Activated CD8-positive, alpha-beta memory T cell treated with anti-CD3 and anti-CD28 coated beads for 4 hours (primary cell): ENCODE measurements around the gene ZCCHC7.
"Not testable (repeated sequence)": the region's sequence is repeated elsewhere in the genome, so short reads cannot be mapped to it uniquely, and the experiment has no call there.

Experiments
- DNase-seq, 2 donors: peaks; one replicate each; pipeline ENCODE4 v3.0.0-alpha.2; 2020; ENCODE audit warnings: low read depth in 2 of 2

The ZCCHC7 gene

DNA sequence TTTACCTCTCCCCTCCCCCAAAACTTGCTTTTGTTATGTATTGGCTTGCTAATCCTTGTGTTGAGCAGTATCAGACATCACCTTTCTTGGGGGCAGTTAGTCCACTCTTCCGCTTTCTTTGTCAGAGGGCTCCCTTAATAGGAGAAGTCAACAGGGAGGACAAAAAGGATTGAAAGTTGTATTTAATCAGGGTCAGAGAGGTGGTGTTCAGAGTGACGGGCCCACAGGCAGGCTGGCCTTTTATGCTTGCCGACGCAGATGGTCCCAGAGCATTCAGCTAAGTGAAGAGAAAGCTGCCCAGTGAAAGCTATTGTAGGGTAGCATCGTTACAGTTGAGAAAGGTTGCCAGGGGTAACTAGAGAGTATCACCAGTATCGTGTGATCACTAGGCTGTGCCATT, 131.1 kb downstream of the ZCCHC7 start:
- DNase-seq, result no peak

DNA sequence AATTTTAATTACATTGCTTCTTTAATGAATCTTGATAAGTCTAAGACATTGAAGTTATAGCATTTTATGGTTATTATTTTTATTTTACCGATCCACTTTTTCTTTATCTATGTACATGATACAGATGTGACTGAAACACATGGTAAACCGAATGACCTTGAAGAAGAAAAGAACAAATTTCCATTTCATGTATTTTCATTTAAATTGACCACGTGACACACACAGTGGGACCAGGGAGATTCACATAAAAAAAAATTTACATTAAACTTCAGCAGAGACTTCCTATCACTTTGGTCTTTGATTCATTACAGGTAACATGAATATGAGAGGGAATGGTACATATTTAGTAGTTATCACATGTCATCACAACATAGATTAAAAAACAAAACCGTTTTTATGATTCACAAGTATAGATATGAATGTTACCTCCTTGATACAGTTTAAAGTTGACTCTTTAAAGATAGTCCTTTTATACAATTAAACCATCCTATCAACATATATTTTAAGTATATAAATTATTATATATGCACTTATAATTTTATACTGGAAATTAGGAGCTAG, 133.1 kb downstream of the ZCCHC7 start:
- no peak for DNase-seq

DNA sequence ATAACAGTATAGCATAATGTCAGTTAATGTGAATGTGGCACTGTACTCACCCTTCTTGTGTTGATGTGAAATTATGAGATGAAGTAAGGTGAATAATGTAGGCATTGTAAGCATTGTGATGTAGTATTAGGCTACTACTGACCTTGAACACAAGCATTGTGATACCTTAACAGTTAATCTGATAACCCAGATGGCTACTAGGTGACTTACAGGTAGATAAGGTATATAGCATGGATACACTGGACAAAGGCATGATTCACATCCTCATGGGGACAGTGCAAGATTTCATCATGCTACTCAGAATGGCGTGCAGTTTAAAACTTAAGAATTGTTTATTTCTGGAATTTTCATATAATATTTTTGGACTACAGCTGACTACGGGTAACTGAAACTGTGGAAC, 134.8 kb downstream of the ZCCHC7 start:
- no peak for DNase-seq

DNA sequence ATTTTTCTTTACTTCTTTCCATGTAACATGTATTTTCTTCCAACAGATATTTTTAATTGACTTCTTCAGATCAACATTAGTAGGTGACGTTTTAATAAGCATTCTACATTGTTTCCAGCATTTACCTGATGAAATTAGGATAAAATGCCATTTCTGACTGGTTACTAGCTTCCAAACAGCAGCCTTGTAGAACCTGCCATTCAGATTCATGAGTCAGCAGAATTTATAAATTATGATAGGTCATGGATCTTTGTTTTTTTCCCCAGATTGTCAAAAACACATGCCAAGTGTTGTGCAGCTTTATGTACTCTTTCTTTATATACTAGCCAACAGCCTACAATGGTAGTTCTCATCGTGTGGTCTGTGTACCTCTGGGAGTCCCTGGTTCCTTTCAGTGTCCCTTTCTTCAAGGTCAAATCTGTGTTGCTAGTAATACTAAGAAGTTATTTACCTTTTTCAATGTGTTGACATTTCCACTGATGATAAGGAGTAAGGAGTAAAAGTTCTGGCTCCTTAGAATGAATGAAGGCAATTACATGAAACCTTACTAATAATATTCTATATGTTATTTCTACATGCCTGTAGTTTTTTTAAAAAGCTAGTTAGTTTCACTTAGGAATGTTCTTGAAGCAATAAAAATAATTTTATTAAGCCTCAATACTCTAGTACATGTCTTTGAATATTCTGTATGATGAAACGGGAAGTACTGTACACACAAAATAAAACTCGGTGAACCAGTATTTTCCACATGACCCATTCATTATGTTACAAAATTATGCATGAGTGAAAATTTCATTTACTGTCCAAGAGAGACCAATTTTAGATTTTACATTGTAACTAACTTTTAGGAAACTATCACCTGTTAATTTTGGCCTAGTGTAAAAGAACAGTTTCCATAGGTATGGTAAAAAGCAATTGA, 135.8 kb downstream of the ZCCHC7 start:
- no peak for DNase-seq

DNA sequence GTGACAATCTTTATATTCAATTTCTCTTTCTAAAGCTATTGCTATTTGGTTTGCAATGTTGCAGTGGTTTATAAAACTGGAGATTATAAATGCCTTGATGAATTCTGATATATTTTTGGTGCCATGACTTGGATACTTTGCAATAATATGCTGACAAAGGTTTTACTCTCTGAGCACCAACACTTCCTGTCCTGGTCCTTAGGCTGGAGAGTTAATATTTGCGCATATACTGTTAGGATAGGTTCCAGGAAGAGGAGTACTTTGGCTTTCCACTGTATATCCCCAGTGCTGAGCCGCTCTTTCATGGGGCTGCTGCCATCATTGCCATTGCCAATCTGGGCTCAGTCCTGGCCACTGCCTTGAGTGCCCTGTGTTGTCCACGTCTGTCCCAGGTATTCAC, 139.6 kb downstream of the ZCCHC7 start:
- no peak for DNase-seq

DNA sequence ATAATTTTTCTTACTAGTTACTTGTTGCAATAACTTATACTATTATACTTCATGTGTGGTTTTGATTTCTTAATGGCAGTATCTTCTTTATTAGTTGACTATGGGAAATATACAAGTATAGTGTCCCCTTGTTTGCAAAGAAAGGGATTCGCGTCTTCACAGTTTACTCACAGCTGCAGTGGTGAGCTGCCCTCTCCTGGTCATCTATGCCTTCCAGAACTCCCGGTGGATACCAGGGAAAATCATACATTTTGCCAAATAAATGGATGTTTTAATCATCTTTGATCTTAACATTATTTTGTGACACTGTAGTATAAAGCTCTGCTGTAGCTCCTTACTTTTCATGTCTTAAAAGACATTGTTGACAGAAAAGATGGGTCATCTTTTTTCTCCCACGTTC, 142.0 kb downstream of the ZCCHC7 start:
- DNase-seq, result no peak

DNA sequence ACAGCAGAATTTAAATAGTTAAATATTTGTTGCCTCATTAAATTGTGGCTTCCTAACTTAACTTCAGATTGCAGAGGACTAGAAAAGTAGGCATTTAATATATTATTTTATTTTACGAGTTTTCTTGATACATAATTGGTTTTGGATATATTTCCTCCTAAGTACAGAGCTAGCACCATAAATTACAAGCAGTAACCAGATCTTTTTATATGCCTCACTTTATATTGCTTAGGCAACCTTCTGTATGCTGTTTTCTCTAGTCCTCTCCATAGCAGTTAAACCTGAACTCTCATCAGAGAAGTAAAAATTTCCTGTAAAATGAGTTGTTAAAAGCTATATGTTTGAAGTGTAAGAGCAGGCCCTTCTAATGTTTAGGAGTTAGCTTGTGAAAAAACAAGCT, 144.2 kb downstream of the ZCCHC7 start:
- DNase-seq, result no peak

DNA sequence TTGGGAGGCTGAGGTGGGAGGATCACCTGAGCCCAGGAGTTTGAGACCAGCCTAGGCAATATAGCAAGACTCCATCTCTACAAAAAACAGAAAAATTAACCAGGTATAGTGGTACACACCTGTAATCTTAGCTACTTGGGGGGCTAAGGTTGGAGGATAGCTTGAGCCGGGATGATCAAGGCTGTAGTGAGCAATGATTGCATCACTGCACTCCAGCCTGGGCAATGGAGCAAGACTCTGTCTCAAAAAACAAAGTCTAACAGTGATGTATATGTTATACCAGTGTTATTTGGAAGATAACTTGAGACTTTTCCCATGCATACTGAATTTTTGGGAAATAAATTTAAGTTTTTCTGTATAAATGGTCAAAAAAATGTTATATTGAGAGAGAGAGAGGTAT, 146.3 kb downstream of the ZCCHC7 start:
- no peak for DNase-seq

DNA sequence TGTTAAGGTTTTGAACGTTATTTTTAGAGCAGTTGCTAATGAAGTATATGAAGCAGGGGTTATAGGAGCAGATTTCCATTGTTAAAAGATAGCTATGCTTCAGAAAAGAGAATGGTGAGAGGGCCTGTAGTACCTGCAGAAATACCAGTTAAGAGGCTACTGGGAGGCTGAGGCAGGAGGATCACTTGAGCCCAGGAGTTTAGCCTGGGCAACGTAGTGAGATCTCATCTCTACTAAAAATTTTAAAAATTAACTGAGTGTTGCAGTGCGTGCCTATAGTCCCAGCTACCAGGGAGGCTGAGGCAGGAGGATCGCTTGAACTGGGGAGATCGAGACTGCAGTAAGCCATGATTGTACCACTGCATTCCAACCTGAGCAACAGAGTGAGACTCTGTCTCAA, 148.8 kb downstream of the ZCCHC7 start:
- DNase-seq, result no peak

DNA sequence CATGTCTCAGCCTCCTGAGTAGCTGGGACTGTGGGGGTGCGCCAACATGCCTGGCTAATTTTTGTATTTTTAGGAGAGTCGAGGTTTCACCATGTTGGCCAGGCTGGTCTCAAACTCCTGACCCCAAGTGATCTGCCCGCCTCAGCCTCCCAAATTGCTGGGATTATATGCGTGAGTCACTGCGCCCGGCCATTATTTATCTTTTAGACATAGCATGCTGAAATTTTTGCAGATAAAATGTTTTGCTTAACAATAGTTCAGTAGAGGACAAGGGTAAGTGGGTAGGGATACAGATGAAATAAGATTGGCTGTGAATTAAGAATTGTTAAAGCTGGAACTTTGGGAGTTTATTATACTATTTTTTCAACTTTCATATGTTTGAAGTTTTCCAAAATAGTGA, 151.3 kb downstream of the ZCCHC7 start:
- DNase-seq, result no peak

DNA sequence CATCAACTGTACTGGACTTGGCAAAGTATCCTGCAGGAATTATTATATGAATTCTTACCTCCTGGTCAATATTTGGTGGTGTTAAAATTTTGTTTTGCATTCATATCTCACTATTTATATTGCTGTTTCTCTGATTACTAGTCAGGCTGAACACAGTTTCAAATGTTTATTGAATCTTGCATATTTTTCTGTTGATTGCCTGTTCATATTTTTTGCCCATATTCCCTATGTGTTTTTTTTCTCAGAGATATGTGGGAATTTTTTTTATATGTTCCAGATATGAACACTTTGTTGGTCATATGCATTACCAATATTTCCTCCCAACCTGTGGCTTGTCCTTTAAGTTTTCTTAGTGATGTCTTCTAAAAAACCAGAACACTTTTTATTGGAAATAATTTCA, 153.2 kb downstream of the ZCCHC7 start:
- DNase-seq, result no peak

DNA sequence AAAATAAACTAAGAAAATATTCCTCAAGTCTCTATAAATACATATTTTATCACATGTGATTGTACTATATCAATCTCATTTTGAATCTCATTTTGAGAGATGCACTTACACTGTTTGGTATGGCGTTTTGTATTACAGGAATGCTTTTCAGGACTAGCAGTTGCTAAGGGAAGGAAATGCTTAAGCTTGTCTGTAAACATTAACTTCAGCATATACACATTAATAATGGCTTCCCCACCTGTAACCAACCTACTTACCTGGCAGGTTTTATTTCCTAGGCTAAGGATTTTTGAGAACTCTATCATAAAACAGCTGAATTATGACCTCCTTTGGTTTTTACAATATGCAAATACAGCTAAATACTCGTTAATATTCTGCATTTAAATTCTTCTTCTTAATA, 161.2 kb downstream of the ZCCHC7 start:
- no peak for DNase-seq

DNA sequence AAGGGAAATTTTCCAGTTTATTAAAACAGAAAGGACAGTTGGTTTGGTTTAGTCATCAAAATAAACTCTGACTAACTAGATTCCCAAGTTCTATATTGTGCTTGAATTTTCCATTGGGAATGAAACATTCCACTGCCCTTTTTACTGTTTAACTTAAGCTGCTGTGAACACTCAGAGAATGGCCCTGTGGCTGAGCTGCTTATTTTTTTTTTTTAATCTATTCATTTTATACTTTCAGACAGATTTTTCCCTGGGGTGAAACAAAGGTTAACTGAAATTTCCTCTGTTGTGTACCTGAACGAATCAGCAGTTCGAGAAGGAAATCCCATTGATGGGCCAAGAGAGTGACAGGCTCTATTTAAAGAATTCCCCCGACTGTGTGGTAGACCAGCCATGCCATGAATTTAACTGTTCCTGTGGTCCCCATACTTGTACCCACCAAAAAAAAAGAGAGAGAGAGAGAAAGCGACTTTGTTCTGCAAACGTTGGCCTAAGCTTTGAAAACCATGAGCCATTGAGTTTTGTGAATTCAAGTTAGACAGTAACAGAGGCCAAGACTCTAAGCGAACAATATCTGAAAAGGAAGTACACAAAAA, 163.5 kb downstream of the ZCCHC7 start:
- no peak for DNase-seq

DNA sequence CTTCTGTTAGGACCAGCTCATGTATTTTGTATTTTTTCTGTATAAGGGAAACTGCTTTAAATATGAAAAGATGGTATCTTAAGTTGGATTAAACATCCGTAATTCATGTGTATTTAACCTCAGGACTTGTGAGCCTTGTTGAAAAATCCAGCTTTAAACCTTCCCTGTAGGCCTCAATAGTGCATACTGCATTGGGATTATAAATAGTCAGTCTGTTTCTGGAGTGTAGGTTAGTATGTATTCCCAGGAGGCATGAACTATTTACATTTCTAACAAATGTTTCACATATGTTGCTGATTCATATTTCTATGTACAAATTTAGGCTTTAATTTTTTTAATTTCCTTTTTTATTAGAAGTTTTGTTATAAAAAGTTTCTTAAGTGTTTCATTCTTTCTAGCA, 164.3 kb downstream of the ZCCHC7 start:
- DNase-seq, result no peak

DNA sequence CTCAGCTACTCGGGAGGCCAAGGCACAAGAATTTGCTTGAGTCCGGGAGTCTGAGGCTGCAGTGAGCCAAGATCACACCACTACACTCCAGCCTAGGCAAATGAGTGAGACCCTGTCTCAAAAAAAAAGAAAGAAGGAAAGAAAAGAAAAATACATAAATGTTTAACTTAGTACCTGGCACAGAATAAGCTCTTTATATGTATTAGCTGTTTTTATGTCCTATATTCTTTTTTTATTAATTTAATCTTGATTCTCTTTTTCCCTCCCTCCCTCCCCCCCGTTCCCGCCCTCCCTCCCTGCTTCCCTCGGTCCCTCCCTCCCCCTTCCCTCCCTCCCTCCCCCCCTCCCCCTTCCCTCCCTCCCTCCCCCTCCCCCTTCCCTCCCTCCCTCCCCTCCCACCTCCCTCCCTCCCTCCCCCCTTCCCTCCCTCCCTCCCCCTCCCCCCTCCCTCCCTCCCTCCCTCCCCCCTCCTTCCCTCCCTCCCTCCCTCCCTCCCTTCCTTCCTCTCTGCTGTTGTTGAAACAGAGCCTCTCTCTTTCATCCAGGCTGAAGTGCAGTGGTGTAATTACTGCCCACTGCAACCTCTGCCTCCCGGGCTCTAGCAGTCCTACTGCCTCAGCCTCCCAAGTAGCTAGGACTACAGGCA, 166.3 kb downstream of the ZCCHC7 start:
- no peak for DNase-seq

DNA sequence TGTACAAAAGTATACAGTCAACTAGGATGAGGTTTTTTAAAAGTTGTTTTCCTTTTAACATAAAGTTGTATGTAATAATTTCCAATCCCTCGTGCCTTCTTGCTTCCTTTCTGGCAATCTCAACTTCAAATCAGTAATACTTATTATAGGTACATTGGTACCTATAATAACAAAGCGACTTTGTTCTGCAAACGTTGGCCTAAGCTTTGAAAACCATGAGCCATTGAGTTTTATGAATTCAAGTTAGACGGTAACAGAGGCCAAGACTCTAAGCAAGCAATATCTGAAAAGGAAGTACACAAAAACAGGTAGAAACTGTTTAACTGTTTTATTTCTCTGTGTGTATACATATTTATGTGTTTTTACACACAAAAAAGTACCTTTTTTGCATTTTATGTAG, 166.9 kb downstream of the ZCCHC7 start:
- no peak for DNase-seq

DNA sequence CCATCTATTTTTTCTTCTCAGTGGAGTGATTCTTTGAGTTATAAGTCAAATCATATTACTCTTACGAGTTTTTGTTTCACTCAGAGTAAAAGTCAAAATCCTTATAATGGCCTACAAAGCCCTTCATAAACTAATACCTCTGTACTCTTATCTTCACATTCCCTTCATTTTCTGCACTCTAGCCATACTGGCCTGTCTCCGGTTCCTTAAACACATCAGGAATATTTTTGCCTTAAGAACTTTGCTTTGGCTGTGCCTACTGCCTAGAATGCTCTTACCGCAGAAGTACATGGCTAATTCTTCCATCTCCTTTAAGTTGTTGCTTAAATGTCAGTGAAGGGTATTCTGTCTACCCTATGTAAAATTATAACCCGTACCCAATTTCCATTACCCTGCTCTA, 169.3 kb downstream of the ZCCHC7 start:
- DNase-seq, result no peak

DNA sequence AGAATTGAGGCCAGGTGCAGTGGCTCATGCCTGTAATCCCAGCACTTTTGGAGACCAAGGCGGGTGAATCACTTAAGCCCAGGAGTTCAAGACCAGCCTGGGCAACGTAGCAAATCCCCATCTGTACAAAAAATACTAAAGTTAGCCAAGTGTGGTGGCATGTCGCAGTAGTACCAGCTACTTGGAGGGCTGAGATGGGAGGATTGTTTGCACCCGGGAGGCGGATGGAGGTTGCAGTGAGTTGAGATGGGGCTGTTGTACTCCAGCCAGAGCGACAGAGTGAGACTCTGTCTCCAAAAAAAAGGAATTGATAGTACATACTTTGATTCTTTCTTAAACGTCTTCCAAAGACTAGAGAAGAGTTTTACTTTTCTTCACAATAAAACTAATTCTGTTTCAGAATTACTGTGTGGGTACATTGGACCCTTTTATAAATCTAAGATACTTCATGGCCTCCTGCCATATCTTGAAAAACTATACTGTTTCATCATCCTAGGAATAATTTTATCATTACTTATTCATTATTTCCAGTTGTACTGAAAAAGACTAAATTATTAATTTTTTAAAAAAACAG, 170.1 kb downstream of the ZCCHC7 start:
- no peak for DNase-seq

DNA sequence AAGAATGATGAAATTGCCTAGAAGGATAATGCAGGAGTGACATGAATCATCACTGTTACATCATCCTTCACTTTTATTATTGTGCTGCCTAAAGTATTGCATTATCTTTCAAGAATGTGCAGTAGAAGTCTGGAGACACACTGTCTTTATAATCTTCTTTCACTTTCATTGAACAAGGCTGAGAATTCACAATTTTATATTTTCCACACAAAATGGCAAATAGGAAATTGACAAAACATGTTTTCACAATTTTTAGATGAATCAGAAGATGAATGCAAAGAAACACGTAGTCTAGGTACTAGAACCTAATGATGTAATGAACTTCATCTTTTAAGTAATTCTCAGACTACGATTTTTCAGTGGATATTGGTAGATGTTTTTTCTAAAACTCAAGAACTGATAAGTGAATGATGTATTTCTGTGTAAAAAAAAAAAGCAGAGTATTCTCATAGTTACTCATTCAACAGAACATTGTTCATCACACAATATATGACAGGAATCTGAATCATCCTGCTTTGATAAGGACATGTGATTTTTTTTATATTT, 170.6 kb downstream of the ZCCHC7 start:
- DNase-seq, result no peak

DNA sequence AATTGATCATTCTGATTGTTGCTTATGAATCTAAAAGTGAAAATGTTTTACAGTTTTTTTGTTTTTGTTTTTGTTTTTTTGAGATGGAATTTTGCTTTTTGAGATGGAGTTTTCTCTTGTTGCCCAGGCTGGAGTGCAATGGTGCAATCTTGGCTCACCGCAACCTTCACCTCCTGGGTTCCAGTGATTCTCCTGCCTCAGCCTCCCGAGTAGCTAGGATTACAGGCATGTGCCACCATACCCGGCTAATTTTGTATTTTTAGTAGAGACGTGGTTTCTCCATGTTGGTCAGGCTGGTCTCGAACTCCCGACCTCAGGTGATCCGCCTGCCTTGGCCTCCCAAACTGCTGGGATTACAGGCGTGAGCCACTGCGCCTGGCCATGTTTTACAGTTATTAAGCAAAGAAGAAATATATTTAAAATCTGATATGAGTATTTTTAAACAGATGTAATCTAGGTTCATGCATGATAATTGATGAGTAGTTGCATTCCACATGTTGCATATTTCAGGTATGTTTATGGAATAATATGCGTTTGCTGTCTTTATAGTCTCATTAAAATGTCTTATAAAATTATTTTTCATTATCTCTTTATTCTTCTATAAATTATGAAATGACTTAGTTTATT, 171.4 kb downstream of the ZCCHC7 start:
- not testable (repeated sequence) for DNase-seq

DNA sequence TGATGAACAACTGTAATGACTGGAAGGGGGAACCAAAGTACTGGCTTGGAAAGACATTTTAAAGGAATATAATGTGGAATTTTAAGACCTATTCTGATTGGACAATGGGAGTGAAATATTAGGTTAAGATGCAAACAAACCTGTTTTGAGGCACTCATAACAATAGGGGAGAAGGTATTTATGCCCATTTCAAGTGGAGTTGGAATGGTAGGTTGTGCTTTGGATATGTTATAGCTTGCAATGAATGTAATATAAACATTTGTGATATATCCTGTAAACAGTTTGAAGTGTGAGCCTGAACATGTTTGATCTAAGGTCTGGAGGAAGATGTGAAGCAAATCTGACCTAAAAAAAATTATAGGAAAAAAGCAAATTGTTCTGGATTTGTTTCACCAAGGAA, 172.5 kb downstream of the ZCCHC7 start:
- DNase-seq, result no peak
